Activated T-helper 2 cell treated with anti-CD3 and anti-CD28 coated beads, Interferon-gamma antibody, Interleukin-2, Interleukin-4, amounts not matched to agents 10 μg/mL and 5 μg/mL and 100 μg/mL, durations not matched to agents 14 hours and 24 hours and 36 hours (primary cell): ENCODE measurements around the gene DUOX2. TPM values are rescaled to one million over a fixed set of nuclear protein-coding genes. Genes with fewer than 3 reads are reported as not detected.
"Not testable (repeated sequence)": the region's sequence is repeated elsewhere in the genome, so short reads cannot be mapped to it uniquely, and the experiment has no call there.

Source experiments
- DNase-seq: peaks from one replicate; pipeline ENCODE4 v3.0.0; 2021; ENCODE audit warnings: low spot score
- H3K27ac Mint-ChIP-seq: one replicate; pipeline ENCODE4 v1.8.0; 2021; ENCODE audit warnings: mixed read lengths
- H3K27me3 Mint-ChIP-seq: one replicate; pipeline ENCODE4 v1.8.0; 2021; ENCODE audit warnings: low read depth, mixed read lengths
- H3K36me3 Mint-ChIP-seq: one replicate; pipeline ENCODE4 v1.8.0; 2021; ENCODE audit warnings: low read depth, mixed read lengths
- H3K4me1 Mint-ChIP-seq: one replicate; pipeline ENCODE4 v1.8.0; 2021; ENCODE audit warnings: low read depth, mixed read lengths
- H3K4me3 Mint-ChIP-seq: one replicate; pipeline ENCODE4 v1.8.0; 2021; ENCODE audit warnings: low read depth, mild to moderate bottlenecking, moderate library complexity, mixed read lengths
- H3K9me3 Mint-ChIP-seq: one replicate; pipeline ENCODE4 v1.8.0; 2021; ENCODE audit warnings: mixed read lengths
- intact Hi-C: fragments of 100-400 bp; cut with micrococcal nuclease; formaldehyde crosslinking; loops from one replicate; pipeline ENCODE4 v1.15.1; 2023
- total RNA-seq: library from RNA; stranded (reverse); gene quantifications from 2 replicates; pipeline ENCODE4 v1.2.3, GENCODE V29; 2022

DUOX2 gene
- total RNA-seq, 1 donor from 2014 or later, result not detected

- peaks cover 24% of the 10 kb centered on the region for H3K36me3 Mint-ChIP-seq
- DNase-seq, H3K9me3 Mint-ChIP-seq, H3K4me3 Mint-ChIP-seq, H3K27ac Mint-ChIP-seq, intact Hi-C loops, H3K4me1 Mint-ChIP-seq, H3K27me3 Mint-ChIP-seq: not testable (repeated sequence)
These were observed 55.0 kb downstream of the DUOX2 start for GRCh38 chr15:45058690-45059675.

GRCh38 chr15:45052676-45053075 is 61.3 kb downstream of the DUOX2 start:
- H3K36me3 Mint-ChIP-seq, result peaks cover 51% of the 10 kb centered on the region
- H3K4me3 Mint-ChIP-seq, result not testable (repeated sequence)

GRCh38 chr15:45050587-45050986 is 63.4 kb downstream of the DUOX2 start:
- DNase-seq, result no peak
- no peaks in the 10 kb centered on the region for H3K27me3 Mint-ChIP-seq
- peaks cover 38% of the 10 kb centered on the region for H3K9me3 Mint-ChIP-seq
- peaks cover 58% of the 10 kb centered on the region for H3K36me3 Mint-ChIP-seq
- H3K4me3 Mint-ChIP-seq, result no peak overlapping the region
- H3K4me1 Mint-ChIP-seq, result peaks cover 5% of the 10 kb centered on the region
- no peak overlapping the region for H3K27ac Mint-ChIP-seq
- intact Hi-C loops, result no loop called here

More at GRCh38 chr15:45052676-45053075, 61.3 kb downstream of the DUOX2 start:
- H3K4me1 Mint-ChIP-seq, intact Hi-C loops, H3K27ac Mint-ChIP-seq, DNase-seq, H3K27me3 Mint-ChIP-seq: not testable (repeated sequence)
- peaks cover 38% of the 10 kb centered on the region for H3K9me3 Mint-ChIP-seq

- no peak overlapping the region for H3K4me3 Mint-ChIP-seq
- H3K27me3 Mint-ChIP-seq, result no peaks in the 10 kb centered on the region
- peaks cover 55% of the 10 kb centered on the region for H3K36me3 Mint-ChIP-seq
- H3K9me3 Mint-ChIP-seq, result peaks cover 38% of the 10 kb centered on the region
- DNase-seq, result no peak
- H3K27ac Mint-ChIP-seq, result no peak overlapping the region
- intact Hi-C loops, result no loop called here
- peaks cover 5% of the 10 kb centered on the region for H3K4me1 Mint-ChIP-seq
These were observed 65.0 kb downstream of the DUOX2 start for GRCh38 chr15:45048794-45049631.

GRCh38 chr15:45048449-45048793 is 65.6 kb downstream of the DUOX2 start:
- H3K36me3 Mint-ChIP-seq, result peaks cover 55% of the 10 kb centered on the region
- H3K4me1 Mint-ChIP-seq, H3K4me3 Mint-ChIP-seq, H3K27ac Mint-ChIP-seq, intact Hi-C loops, DNase-seq, H3K27me3 Mint-ChIP-seq: not testable (repeated sequence)
- H3K9me3 Mint-ChIP-seq, result peaks cover 38% of the 10 kb centered on the region

- peaks cover 22% of the 10 kb centered on the region for H3K36me3 Mint-ChIP-seq
These were observed 69.7 kb downstream of the DUOX2 start for GRCh38 chr15:45044270-45044669.

GRCh38 chr15:45042859-45043258 is 71.1 kb downstream of the DUOX2 start:
- H3K27me3 Mint-ChIP-seq, H3K9me3 Mint-ChIP-seq, H3K4me1 Mint-ChIP-seq, DNase-seq, H3K36me3 Mint-ChIP-seq, H3K27ac Mint-ChIP-seq, H3K4me3 Mint-ChIP-seq, intact Hi-C loops: not testable (repeated sequence)

More at GRCh38 chr15:45044270-45044669, 69.7 kb downstream of the DUOX2 start:
- H3K4me1 Mint-ChIP-seq, H3K4me3 Mint-ChIP-seq, DNase-seq, intact Hi-C loops, H3K27me3 Mint-ChIP-seq, H3K27ac Mint-ChIP-seq: not testable (repeated sequence)
- peaks cover 13% of the 10 kb centered on the region for H3K9me3 Mint-ChIP-seq

Other genes starting within 250 kb of the DUOX2 start
- gene TERB2, start 157.5 kb downstream of the DUOX2 start, total RNA-seq, result not detected in 2 replicates
- 22.8 and 24.9 TPM in 2 replicates for gene SORD, start 91.0 kb downstream of the DUOX2 start, total RNA-seq
- gene DUOXA2, start 154 bp upstream of the DUOX2 start, total RNA-seq, result not detected in 2 replicates
- gene DUOXA1, start 15.7 kb upstream of the DUOX2 start, total RNA-seq, result 0.21 TPM in 1 of 2 replicates, not detected in the other
- 0.37 and 0.50 TPM in 2 replicates for gene DUOX1, start 15.8 kb upstream of the DUOX2 start, total RNA-seq
- gene SHF, start 73.8 kb upstream of the DUOX2 start, total RNA-seq, result 16.3 and 16.4 TPM in 2 replicates
- gene SLC28A2, start 138.1 kb upstream of the DUOX2 start, total RNA-seq, result not detected in 2 replicates